Endothelial cell of umbilical vein (primary cell): Measurements from ENCODE around the gene FSD1L.
"Not testable (repeated sequence)": the region's sequence is repeated elsewhere in the genome, so short reads cannot be mapped to it uniquely, and the experiment has no call there.

ENCODE experiments used
- EZH2 ChIP-seq: IDR thresholded peaks from 2 replicates; pipeline ENCODE4 v1.6.1; 2012; ENCODE audit warnings: borderline replicate concordance, low read depth, mild to moderate bottlenecking, moderate library complexity, low read length, inconsistent platforms; ENCODE audit not compliant: severe bottlenecking
- POLR2A ChIP-seq: IDR thresholded peaks from 2 replicates; pipeline ENCODE4 v1.6.1; 2012; ENCODE audit warnings: low read depth, mild to moderate bottlenecking, control low read depth, low read length
- TF ChIP-seq, protein P1 (sequence below), 2 donors: IDR thresholded peaks; 1 replicate in 1 of 2; 2 replicates in 1 of 2; pipeline ENCODE4 v1.5.1; 2011; ENCODE audit warnings: low read length in 2 of 2, mild to moderate bottlenecking in 2 of 2, moderate library complexity in 2 of 2, control low read depth in 1 of 2, inconsistent platforms in 1 of 2, low read depth in 1 of 2; ENCODE audit not compliant: insufficient read depth in 1 of 2; ENCODE audit errors: extremely low read depth in 1 of 2

GRCh38 chr9:105522618-105523385, 75.0 kb downstream of the FSD1L start:
- TF ChIP-seq, protein P1, sequence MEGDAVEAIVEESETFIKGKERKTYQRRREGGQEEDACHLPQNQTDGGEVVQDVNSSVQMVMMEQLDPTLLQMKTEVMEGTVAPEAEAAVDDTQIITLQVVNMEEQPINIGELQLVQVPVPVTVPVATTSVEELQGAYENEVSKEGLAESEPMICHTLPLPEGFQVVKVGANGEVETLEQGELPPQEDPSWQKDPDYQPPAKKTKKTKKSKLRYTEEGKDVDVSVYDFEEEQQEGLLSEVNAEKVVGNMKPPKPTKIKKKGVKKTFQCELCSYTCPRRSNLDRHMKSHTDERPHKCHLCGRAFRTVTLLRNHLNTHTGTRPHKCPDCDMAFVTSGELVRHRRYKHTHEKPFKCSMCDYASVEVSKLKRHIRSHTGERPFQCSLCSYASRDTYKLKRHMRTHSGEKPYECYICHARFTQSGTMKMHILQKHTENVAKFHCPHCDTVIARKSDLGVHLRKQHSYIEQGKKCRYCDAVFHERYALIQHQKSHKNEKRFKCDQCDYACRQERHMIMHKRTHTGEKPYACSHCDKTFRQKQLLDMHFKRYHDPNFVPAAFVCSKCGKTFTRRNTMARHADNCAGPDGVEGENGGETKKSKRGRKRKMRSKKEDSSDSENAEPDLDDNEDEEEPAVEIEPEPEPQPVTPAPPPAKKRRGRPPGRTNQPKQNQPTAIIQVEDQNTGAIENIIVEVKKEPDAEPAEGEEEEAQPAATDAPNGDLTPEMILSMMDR (IDR thresholded peaks at IDR 0.05; ENCODE audit: extremely low read depth in 1 of 2, insufficient read depth in 1 of 2, low read depth in 1 of 2, low read length in 2 of 2) = not testable (repeated sequence)
- not testable (repeated sequence) for TF ChIP-seq EZH2, POLR2A
